ENCODE results near the gene RFFL. TPM values are rescaled to one million over a fixed set of nuclear protein-coding genes. Genes with fewer than 3 reads are reported as not detected.
"Not testable (repeated sequence)": the region's sequence is repeated elsewhere in the genome, so short reads cannot be mapped to it uniquely, and the experiment has no call there.

RFFL gene
- total RNA-seq, 1 donor from 2014 or later, result 45.4 TPM

DNA sequence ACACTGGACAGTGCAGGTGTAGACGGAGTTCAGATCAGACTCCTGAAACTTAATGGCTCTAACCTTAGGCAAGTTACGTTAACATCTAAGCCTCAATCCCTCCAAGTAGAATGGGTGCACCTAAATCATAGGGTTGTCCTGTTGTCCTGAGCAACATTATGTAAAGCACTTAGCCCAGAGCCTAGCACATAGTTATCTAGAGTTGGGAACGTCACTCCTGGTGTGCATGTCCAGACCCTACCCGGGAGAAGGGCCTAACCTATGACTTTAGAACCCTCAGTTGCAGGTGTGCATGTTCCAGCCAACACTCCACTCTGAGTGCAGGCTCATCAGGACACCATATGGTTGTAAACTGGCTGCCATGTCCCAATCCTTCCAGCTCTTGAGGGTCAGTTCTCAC is 57.2 kb downstream of the RFFL start:
- no peak for DNase-seq (ENCODE audit: low spot score)

DNA sequence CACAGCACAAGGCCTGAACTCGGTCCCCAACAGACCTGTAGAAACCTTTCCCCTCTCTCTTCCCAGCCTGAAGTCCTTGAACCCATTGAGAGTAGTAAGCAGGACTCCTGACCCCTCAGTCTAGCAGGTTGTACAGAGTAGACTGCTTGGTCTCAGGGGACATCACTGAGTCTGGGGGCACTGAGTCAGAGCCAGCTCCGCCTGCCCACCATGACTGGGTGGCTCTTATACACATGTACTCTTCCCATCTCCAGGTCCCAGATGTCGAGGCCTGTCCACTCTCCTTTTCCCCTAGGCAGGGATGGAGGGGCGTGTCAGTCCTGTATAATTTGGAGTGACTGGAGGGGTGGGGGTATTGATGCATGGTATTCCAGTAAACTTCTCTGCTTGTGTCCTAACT is 59.7 kb downstream of the RFFL start:
- DNase-seq (ENCODE audit: low spot score), result no peak

DNA sequence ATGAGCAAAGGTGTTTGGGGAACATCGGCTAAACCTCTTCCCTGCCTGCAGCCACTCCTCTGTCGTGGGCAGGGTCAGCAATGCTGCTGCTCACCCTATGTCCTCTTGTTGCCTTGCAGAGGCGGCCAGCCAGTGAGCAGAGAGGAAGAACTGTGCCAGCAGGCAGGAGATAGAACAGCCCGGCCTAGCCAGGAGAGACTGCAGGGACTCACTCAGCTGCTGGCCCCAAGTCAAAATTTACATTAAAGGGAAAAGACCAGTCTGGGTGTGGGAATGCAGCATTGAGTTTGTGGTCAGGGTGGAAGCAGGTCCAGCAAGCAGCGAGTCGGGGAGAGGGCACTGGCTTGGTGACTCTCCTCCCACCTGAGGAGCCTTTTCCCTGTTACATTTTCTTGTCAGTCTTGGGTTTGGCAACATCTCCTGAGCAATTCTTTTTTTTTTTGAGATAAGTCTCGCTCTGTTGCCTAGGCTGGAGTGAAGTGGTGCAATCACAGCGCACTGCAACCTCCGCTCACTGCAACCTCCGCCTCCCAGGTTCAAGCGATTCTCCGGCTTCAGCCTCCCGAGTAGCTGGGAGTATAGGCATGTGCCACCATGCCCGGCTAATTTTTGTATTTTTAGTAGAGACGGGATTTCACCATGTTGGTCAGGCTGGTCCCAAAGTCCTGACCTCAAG is 60.5 kb downstream of the RFFL start:
- peak; percentile 25 for DNase-seq (ENCODE audit: low spot score)

DNA sequence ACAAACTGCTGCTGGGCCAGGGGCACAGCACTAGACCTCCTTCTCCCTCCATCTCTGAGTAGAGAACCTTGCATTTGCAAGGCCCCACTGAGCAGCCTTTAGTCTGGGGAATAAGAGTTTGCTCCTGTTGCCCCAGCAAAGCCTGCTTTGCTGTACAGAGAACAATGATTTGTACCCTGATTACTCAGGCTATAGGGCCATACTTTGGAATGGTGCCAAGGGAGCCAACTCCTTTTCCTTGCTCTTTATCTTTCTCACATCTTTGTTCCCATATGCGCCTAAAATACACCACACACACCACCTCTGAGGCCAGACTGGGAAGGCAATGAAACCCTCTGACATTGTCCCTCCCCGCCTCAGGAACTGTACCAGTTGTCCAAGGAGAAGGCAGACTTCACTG is 62.0 kb downstream of the RFFL start:
- no peak for DNase-seq (ENCODE audit: low spot score)

DNA sequence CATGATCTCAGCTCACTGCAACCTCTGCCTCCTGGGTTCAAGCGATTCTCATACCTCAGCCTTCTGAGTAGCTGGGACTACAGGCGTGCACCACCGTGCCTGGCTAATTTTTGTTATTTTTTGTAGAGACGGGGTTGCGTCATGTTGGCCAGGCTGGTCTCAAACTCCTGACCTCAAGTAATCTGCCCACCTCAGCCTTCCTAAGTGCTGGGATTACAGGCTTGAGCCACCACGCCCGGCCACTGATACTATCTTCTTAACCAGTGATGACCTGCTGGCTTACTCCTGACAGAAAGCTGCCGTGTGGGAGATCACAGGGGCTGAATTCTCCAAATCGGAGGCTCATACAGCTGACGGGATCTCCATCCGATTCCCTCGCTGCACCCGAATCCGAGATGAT is 62.5 kb downstream of the RFFL start:
- DNase-seq (ENCODE audit: low spot score), result not testable (repeated sequence)

DNA sequence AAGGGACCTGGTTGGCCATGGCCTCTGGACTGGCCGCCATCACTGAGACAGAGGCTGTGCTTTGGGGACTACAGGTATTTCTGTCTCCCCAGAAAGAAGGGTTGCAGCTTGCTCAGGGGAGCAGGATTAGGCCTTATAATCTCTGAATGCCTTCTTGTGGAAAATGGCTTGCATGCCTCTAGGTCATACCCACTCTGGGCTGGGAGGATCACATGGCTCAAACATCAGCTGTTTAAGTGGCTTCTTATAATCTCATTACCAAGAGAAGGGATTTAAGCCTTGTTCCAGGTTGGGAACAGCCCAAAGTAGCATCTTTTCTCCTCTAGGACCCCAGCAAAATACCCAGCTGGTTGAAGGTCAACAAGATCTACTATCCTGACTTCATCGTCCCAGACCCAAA is 64.1 kb downstream of the RFFL start:
- no peak for DNase-seq (ENCODE audit: low spot score)

DNA sequence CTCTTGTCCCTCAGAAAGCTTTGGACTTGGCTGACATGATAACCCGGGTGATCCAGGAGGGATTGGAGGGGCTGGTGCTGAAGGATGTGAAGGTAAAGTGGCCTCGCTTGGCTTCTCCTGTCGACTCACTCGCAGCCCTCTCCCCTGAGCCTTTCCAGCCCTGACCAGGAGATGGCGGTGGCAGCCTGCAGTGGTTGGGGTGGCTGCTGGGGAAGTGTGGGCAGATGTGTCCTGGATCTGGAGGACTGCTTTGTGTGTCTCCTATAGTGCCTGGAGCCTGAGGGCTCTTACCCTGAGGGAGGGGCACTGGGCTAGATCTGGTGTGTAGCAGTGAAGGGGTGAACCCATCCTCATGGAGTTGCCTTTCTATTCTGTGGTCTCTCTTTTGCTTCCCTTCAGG is 65.3 kb downstream of the RFFL start:
- peak; percentile 70 for DNase-seq (ENCODE audit: low spot score)

DNA sequence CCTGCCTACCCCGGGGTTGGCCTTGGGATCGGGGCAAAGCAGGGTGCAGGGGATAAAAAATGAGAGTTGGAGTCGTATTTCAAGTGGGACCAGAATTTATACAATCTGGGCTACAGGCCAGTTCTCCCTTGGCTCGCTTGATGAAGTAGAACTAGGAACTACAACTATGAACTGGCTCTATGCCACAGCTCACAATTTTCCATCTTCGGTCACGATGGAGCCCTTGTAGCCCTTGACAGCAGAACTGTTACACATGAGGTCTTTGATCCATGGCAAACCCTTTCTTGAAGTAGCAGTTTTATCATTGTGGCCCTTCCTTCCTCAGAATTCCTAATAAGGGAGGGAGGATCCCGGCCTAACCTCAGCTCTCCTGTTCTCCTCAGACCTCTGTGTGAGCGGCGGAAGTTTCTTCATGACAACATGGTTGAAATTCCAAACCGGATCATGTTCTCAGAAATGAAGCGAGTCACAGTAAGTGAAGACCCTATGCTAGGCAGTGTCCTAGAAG is 66.1 kb downstream of the RFFL start:
- peak; percentile 71 for DNase-seq (ENCODE audit: low spot score)

DNA sequence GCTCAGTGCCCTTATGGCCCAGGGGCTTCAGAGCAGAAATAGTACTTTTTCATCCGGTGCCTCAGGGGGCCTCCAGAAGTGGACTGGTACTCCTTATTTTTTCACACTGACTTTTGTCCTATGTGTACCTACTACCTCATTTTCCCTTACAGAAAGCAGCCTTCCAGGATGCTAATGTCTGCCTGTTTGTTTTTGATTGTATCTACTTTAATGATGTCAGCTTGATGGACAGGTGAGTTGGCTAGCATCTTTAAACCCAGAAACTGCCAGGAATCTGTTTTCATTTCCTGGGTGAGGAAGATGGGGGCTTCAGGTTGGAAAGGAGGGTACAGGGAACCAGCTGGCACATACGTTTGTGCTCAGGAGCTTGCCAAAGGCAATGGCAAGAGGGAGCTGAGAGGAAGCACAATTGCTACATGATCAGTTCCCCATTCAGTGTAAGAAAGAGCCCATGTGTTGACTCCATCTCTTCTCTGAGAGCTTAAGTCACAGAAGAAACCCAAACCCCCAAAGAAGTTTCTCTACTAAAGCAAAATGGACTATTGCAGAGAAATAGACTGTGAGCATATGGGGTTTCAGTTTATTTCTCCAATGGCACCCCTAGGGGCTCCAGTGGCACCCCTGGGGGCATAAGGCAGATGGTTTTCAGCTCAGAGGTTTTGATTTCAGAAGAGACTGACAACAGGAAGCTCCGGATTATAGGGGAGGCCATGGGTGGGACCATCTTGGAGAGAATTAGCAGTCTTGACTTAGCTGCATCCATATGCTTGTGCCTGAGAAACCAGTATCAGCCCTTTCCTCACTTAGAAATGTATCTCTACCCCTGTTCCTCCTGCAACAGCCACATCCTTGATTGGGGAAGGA is 66.9 kb downstream of the RFFL start:
- no peak for DNase-seq (ENCODE audit: low spot score)

DNA sequence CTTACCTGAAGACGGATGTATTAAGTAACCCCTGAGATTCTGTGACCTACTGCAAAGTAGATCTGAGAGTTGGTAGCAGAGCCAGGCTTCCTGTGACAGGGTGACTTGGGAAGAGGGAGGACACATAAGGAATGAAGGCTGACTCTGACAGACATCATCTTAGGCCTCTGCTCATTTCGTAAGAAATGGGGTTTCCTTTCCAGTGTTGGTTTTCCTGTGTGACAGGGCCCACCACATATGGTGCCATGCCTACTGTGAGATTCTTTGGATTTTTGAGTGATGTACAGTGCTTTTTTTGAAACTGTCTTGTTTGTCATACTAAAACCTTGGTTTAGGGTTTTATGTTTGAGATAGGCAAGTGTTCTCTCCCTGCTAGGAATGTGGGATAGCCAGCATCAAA is 70.5 kb downstream of the RFFL start:
- no peak for DNase-seq (ENCODE audit: low spot score)

DNA sequence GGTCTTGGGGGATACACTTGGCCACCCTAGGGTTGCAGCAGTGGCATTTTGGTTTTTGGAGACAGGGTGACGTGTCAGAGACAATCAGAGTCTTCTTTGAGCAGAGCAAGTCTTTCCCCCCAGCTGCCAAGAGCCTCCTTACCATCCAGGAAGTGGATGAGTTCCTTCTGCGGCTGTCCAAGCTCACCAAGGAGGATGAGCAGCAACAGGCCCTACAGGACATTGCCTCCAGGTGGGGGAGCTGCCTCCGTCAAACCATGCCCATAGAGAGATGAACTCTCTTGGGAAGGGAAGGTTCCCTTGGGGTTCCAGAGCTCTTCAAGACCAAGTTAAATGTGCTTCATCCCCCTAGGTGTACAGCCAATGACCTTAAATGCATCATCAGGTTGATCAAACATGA is 71.9 kb downstream of the RFFL start:
- DNase-seq (ENCODE audit: low spot score), result no peak

DNA sequence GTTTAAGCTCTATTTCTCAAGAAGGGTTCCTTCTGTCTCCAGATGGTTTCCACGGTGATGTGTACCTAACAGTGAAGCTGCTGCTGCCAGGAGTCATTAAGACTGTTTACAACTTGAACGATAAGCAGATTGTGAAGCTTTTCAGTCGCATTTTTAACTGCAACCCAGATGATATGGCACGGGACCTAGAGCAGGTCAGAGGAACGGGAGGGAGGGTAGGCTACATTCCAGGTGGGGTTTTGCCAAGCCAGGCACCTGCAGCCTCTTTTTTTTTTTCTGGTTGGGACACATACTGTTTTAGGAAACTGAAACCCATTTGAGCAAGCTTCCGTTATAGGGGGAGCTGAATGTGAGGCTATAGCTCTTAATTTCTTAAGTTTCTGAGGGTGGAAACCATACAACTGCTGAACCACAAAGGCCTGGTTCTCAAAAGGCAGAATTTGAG is 72.6 kb downstream of the RFFL start:
- DNase-seq (ENCODE audit: low spot score), result no peak

DNA sequence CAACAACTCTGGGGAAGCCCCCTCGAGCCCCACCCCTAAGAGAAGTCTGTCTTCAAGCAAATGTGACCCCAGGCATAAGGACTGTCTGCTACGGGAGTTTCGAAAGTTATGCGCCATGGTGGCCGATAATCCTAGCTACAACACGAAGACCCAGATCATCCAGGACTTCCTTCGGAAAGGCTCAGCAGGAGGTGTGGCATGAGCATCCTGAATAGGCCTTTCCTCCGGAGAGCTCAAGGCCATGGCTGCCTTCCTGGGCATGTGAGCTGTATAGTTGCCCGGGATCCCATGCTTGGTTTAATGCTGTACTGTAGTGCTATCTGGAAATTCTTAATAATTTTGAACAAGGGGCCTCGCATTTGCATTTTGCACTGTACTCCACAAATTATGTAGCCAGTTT is 74.0 kb downstream of the RFFL start:
- no peak for DNase-seq (ENCODE audit: low spot score)

DNA sequence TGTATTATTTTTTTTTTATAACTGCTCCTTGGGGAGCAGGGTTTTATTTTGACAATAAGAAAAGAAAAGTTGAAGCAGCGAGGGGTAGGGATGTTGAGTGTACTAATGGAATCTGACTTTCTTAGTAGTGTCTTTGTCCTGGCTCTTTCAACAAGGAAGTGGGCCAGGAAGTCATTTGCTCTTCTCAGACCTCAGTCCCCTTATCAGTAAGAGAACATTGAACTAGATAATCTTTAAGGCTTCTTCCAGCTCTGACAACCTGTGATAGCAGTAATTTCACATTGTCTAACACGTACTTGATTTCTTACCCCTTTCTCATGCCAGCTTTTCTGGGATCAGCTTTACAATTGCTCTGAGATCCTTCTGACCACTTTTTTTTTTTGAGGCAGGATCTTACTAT is 74.9 kb downstream of the RFFL start:
- DNase-seq (ENCODE audit: low spot score), result no peak

DNA sequence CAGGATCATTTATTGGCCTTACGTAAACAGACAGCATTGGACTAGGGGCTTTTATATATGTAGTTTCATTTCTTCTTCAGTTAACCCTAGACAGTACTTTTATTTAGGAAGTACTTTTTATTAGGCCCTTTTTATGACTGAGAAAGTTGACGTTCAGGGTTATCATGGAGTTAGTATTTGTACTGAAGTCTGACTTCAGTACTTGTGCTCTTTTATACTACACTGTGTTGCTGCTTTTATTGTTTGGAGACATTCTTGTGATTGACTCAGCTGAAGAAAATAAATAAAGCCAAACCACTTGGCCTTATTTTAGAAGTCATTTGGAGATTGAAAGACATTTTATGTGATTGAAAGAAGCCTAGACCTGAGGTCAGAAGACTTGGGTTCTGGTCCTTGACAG is 76.3 kb downstream of the RFFL start:
- DNase-seq (ENCODE audit: low spot score), result no peak

DNA sequence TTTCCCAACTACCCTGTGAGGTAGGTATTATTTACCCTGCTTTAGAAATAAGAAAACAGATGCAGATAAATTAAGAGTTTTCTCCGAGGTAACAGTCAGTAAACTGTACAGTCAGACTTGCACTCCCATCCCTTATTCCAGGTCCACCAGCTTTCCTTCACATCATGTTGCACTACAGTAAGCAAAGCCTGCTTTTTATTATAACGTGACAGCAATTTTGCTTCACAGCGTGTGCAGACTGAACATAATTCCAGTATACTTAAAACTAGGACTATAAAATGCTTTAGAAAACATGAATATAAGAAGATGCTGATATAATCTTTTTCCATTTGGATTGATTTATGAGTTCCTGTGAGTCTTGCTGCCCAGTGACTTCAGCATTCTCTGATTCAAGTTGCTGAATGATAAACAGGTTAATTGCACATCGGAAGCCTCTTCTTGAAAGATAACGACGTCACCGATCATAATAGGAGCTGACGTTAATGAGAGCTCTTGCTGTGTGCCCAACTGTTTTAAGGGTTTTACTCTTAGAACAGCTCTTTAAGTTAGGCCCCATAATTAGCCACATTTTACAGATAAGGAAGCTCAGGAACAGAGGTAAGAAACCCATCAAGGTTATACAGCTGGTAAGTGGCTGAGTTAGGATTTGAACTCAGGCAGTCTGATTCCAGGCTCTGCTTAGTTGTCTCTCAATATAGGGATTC is 81.8 kb downstream of the RFFL start:
- no peak for DNase-seq (ENCODE audit: low spot score)

DNA sequence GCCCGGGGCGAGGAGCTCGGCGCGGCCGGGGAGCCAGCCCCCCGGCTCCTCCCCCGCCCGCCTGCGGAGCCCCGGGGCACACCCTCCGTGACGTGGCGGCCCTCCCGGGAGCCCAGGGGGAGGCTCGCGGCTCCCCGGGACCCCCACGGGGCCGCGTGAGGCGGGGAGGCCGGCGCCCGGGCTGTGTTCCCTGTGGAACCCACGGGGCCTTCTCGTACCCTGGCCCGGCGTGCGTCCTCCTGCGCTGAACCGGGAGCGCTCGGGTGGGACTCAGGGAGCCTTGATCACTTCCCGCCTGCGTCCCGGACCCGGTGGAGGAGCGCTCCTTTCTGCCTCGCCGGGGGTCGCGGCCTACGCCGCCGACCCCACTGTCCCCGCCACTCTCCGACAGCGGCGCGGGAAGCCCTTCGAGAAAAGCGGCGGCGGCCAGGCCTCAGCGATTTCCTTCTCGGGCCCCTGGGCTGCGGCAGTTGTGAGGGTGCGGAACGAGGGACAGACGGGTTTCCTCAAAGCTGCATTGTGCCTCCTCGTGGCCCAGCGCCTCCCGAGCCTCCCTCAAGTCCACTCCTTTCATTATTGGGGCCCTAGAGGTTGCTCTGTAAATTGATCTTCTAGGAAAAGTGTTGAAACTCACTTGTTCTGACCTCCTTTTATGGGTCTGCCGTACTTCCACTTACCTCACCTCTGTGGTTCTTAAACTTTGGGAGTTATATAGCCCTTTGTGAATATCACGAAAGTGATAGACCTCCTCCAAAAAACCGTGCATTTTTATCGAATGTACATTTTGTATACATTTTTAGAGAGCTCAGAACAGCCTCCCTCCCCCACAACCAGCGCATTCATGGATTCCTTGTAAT is 82.6 kb downstream of the RFFL start:
- peak; percentile 57 for DNase-seq (ENCODE audit: low spot score)

DNA sequence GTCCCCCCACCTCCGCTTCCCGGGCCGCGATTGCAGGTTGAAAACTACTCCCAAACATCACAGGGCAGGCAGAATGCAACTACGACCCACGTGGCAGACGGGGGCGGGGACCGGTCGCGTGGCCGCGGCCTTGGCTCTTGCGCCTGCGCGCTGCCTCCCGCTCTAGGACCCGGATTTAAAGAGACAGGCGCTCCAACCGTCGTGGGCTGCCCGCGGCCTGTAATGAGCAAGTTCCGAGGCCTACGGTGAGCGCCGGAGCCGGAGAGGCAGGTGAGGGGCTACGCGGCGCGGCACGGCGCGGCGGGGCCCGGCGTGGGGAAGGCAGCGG is 83.2 kb downstream of the RFFL start, which contains the start of gene LIG3:
LIG3 (plus strand) TSS at position 160 of the 328 bp plus-strand sequence. CDS start 2,494 bp downstream, outside the sequence.
- DNase-seq (ENCODE audit: low spot score), result peak; percentile 95

DNA sequence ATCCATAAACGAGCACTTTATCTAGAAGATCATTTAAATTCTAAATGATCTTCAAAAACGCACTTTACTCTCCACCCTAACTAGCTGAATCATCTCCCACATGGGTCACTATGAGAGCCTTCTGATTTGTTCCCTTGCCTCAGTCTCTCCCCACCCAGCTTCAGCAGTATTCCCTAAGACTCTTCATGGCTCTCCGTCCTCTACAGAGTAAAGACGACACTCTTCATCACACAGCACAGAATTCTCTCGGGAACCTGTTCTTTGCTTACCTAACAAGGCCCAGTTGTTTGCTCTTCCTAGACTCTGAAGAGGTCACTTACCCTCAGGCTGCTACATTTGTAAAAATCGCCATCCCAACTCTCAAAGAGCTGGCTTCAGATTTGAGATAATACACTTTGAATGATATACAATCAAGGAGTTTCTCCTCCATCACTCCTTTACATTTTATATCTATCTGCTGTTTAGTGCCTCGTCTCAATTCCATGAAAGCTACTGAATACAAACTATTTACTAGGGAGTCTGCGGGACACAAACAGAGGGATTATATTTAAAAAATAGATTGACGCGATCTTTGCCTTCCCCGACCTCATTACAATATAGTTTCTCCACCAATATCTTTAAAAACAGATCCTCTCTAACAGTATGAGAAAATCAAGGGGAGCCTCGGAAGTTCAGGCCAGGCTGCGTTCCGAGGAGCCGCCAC is 83.7 kb downstream of the RFFL start:
- no peak for DNase-seq (ENCODE audit: low spot score)

DNA sequence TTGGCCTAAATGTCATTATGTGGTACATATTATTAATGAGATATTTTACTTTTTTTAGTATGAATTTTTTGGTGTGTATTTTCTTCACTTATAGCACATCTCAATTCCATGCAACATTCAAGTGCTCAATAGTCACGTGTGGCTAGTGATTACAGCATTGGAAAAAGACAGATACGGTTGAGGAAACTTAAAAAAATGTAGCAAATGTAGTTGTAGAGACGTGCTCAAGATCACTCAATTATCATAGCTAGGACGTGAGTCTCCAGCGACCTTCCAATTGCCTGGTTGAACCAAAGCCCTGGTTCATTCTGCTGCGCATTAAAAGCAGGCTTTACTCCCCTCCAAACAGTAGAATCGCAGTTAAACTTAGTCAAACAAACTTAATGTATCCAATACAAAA is 84.4 kb downstream of the RFFL start:
- DNase-seq (ENCODE audit: low spot score), result no peak

All from mucosa of gallbladder (tissue), 1 donor.